NCI-H82 treated with DMSO at 0.1 percent for 48 hours (cell line): ENCODE measurements around the gene PIMREG.

ENCODE experiments used
- DNase-seq: peaks from one replicate; lab custom pipeline; 2025; ENCODE audit not compliant: unreplicated experiment; lab: John Stamatoyannopoulos, UW

Gene PIMREG

GRCh38 chr17:6497496-6498221 is 53.4 kb downstream of the PIMREG start:
- no peak for DNase-seq

- DNase-seq = no peak
These were observed 54.1 kb downstream of the PIMREG start for GRCh38 chr17:6498356-6498755.

DNA sequence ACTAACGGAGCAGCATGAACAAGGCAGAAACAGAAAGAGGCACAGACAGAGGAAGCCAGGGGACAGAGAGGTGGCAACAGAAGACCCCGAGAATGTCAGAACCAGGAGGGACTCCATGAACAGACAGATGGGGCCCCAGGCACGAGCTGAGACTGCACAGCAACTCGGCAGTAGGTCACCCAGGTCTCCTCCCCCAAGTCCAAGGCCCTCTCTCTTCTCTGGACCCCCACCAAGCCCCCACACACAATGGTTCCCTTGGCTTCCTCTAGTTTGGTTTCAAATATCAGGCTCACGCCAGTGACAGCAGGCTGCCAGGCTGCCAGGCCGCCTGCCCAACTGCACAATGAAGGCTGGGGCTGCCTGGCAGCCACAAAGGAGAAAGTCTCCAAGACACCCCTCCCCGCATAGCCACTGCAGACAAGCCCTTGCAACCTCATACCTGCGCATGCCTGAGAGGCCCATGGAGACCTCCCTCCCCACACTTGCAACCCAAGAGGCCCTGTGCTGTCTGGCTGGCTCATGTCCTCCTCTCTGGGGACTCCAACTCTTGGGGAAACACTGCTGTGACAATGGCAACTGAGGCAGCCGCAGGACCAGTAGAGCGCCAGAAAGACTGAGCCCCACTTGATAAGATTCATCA is 54.8 kb downstream of the PIMREG start:
- DNase-seq = no peak
